Measurements from ENCODE around the gene GNA12.
"Not testable (repeated sequence)": the region's sequence is repeated elsewhere in the genome, so short reads cannot be mapped to it uniquely, and the experiment has no call there.

GNA12 gene

GRCh38 chr7:2775376-2775775 lies 68.7 kb downstream of the GNA12 start:
- DNase-seq: no peak

DNA sequence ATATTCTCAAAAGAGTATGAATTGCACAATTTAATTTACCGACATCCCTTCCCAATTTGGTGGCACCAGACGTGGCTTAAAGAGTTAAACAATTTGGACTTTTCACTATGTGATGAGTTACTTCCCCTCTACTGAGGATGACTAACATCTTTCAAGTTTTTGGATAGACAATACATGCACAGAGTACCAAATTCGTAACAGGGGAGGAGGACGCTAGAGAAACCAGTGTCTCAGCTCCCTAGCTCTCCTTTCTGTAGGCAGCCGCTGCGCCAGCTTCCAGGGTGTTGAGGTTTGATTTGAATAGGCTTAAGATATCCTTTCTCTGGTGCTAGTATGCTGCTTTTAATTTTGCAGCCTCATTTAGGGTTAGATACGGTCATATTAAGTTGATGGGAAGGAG lies 69.2 kb downstream of the GNA12 start:
- DNase-seq: no peak

GRCh38 chr7:2774280-2774679 lies 69.8 kb downstream of the GNA12 start:
- DNase-seq: no peak

DNA sequence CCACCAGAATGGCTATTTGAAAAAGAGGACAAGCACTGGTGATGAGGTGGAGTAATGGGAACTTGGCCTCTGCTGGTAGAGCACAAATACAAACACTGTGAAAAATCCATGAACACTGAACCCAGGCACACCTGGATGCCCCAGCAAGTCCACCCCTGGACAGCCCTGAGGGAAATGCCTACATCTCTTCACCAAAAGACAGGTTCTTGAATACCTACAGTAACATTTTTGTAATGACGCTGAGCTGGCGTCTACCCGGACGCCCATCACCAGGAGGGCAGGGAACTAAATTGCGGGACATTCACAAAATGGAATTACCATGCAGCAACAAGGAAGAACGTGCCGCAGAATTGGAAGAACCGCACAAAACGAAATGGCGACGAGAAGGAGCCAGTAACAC lies 70.5 kb downstream of the GNA12 start:
- no peak for DNase-seq

DNA sequence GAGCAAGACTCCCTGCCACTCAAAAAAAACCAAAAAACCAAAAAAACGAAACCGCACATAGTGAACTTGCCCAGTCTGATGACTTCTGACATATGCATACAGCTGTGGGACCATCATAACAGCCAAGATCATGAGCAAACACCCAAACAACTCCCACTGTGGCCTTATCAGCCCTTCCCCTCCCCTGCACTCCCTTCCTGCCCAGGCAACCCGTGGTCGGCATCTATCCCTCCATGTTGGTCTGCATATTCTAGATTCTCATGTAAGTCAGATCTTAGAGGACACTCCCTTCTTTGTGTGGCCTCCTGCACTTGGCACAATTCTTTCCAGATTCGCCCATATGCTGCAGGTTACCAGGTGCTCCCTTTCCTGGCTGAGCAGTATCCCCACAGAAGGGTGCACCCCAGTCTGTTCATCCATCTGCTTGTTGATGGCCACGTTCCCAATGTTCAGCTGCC lies 72.8 kb downstream of the GNA12 start:
- no peak for DNase-seq

GRCh38 chr7:2764621-2765020 lies 79.5 kb downstream of the GNA12 start:
- no peak for DNase-seq

- DNase-seq: no peak
These were observed 80.5 kb downstream of the GNA12 start for GRCh38 chr7:2763597-2763996.

- no peak for DNase-seq
These were observed 82.2 kb downstream of the GNA12 start for GRCh38 chr7:2761801-2762497.

- no peak for DNase-seq
These were observed 82.9 kb downstream of the GNA12 start for GRCh38 chr7:2761131-2761624.

GRCh38 chr7:2760098-2760889 lies 83.8 kb downstream of the GNA12 start:
- no peak for DNase-seq

GRCh38 chr7:2759736-2760097 lies 84.4 kb downstream of the GNA12 start:
- no peak for DNase-seq

DNA sequence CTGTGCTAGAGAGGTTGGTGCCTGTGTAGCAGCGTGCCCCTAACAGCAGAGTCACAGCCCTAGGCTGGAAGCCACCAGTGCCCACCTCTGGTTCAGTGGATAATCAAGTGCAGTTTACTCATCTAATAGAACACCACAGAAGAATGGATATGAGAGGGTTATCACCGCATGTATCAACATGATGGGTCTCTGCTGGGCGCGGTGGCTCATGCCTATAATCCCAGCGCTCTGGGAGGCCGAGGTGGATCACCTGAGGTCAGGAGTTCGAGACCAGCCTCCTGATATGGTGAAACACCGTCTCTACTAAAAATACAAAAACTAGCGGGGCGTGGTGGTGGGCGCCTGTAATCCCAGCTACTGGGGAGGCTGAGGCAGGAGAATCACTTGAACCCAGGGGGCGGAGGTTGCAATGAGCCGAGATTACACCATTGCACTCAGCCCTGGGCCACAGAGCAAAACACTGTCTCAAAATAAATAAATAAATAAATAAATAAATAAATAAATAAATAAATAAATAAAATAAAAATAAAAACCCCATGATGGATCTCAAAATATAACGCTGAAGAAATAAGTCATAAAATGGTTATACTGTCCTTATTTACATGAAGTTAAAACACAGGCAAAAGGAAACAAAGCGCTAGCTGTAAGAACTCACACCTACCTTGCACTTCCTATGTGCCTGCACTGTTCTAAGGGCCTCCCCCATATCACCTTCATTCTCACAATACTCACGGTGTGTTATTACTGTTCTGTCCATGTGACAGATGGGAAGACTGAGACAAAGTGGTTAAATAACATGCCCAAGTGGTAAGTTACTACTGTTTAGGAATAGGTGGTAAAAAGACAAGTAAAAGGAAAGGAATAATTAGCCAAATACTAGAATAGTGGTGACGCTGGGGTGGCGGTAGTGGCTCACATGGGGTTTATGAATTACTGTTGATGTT lies 85.2 kb downstream of the GNA12 start:
- no peak for DNase-seq

- DNase-seq: peak; percentile 12
These were observed 86.0 kb downstream of the GNA12 start for GRCh38 chr7:2757904-2758672.

DNA sequence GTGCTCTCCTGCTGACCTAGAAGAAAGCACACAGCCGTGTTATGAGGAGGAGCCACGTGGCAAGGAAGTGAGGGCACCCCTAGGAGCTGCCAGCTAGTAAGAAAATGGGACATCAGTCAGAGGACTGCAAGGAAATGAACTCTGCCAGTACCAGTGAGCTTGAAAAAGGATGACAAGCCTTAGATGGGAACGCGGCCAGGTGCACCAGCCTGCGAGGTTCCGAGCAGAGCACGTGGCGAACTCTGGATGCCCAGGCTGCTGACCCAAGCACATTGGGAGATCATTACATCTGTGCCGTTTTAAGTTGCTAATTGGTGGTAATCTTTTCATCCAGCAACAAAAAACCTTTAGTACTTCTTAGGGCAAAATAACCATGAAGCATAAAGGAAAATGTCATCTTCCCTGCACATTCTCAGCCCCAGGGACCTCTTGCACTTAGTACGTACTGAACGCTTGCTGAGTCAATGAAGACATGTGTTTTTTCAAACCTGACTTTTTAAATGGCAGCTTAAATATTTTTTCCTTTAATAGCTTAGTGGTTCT lies 86.7 kb downstream of the GNA12 start:
- DNase-seq: no peak

GRCh38 chr7:2755531-2755930 lies 88.6 kb downstream of the GNA12 start:
- no peak for DNase-seq

GRCh38 chr7:2754912-2755311 lies 89.2 kb downstream of the GNA12 start:
- DNase-seq: no peak

DNA sequence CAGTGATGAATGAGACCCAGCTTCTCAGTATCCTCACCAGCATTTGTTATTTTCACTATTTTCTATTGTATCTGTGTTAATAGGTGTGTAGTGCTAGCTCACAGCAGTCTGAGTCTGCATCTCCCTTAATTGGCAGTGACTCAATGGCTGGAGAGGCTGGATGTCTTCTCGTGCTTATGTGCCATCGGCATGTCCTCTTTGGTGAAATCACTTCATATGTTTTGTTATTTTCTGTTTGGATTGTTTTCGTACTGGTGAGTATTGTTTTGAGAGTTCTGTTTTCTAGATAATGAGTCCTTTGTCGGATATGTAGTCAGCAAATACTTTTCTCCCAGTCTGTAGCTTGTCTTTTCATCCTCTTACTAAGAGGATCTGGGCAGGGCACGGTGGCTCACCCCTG lies 90.0 kb downstream of the GNA12 start:
- DNase-seq: no peak

DNA sequence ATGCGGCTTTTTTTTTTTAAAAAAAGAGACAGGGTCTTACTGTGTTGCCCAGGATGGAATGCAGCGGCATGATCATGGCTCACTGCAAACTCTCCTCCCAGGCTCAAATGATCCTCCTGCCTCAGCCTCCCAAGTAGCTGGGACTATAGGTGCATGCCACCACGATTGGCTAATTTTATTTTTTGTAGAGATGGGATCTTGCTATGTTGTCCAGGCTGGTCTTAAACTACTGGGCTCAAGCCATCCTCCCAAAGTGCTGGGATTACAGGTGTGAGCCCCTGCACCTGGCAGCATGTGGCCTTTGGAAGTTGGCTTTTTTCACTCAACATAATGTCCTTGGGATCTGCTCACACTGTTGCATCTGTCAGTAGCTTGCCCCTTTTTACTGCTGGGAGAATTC lies 91.0 kb downstream of the GNA12 start:
- no peak for DNase-seq

DNA sequence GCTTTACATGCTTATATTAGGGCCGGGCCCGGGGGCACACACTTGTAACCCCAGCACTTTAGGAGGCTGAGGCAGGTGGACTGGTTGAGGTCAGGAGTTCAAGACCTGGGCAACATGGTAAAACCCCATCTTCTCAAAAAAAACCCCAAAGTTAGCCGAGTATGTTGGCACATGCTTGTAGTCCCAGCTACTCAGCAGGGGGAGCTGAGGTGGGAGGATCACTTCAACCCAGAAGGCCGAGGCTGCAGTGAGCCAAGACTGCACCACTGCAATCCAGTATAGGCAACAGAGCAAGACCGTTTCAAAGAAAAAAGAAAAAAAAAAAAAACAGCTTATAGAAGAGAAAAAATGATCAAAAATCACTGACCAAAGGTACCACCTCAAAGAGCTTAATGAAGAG lies 93.0 kb downstream of the GNA12 start:
- no peak for DNase-seq

GRCh38 chr7:2750004-2750407 lies 94.1 kb downstream of the GNA12 start:
- DNase-seq: no peak

DNA sequence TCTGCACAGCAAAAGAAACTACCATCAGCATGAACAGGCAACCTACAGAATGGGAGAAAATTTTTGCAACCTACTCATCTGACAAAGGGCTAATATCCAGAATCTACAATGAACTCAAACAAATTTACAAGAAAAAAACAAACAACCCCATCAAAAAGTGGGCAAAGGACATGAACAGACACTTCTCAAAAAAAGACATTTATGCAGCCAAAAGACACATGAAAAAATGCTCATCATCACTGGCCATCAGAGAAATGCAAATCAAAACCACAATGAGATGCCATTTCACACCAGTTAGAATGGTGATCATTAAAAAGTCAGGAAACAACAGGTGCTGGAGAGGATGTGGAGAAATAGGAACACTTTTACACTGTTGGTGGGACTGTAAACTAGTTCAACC lies 95.4 kb downstream of the GNA12 start:
- not testable (repeated sequence) for DNase-seq
